ENCODE measurements around the gene HIVEP2. TPM values are rescaled to one million over a fixed set of nuclear protein-coding genes. Genes with fewer than 3 reads are reported as not detected.

The HIVEP2 gene
- total and polyA plus RNA-seq, 2 of the 4 experiments (the other 2 are of a cell fraction) = 4.3 to 11.3 TPM

GRCh38 chr6:142731611-142732010, 213.4 kb downstream of the HIVEP2 start:
- no peaks in the 10 kb centered on the region for H3K36me3 ChIP-seq (ENCODE audit: control insufficient read depth, insufficient read depth, low read length)
- WGBS, 2 experiments (ENCODE audit: extremely low coverage in 2 of 2, insufficient read length in 1 of 2) = no CpG with 5 or more reads among the region's 5 CpGs
- no peaks in the 10 kb centered on the region for H3K27me3 ChIP-seq (ENCODE audit: control insufficient read depth, insufficient read depth, low read length)
- no peak overlapping the region for H4K5ac ChIP-seq (ENCODE audit: low read depth, low read length)
- no peak overlapping the region for H2AK5ac ChIP-seq (ENCODE audit: low read depth, low read length)
- dilution Hi-C loops (cut with HindIII; ENCODE audit: low sequenced_read_pairs, unreplicated experiment) = no loop called here
- H4K8ac ChIP-seq (ENCODE audit: low read depth in 2 of 2, low read length in 2 of 2) = no peak overlapping the region
- H3K79me1 ChIP-seq (ENCODE audit: low read depth in 1 of 2, low read length in 2 of 2) = no peaks in the 10 kb centered on the region
- H2BK15ac ChIP-seq (ENCODE audit: low read depth, low read length) = no peak overlapping the region
- H3K9me1 ChIP-seq (ENCODE audit: insufficient read depth, low read length) = no peaks in the 10 kb centered on the region
- no peaks in the 10 kb centered on the region for H4K20me1 ChIP-seq (ENCODE audit: insufficient read depth, low read length)
- in situ Hi-C loops (cut with MboI; ENCODE audit: low sequenced_read_pairs) = no loop called here
- no peak overlapping the region for H3K56ac ChIP-seq (ENCODE audit: extremely low read depth, insufficient read depth, low read length)
- no peak overlapping the region for H2BK5ac ChIP-seq (ENCODE audit: low read depth, low read length, poor library complexity, severe bottlenecking)
- H2AK9ac ChIP-seq (replicated peaks; ENCODE audit: low read depth, low read length, poor library complexity) = no peak overlapping the region
- H3K23ac ChIP-seq (ENCODE audit: low read depth, low read length) = no peak overlapping the region
- H3K4me3 ChIP-seq (ENCODE audit: insufficient read depth, low read depth, low read length) = no peak overlapping the region
- no peaks in the 10 kb centered on the region for H3K4me1 ChIP-seq (ENCODE audit: control insufficient read depth, insufficient read depth, low read length)
- no peak overlapping the region for H3K4ac ChIP-seq (ENCODE audit: low read depth, low read length)
- no peak for TF ChIP-seq CEBPB (IDR thresholded peaks at IDR 0.05; ENCODE audit: low read depth, low read length)
- no peak for TF ChIP-seq FOS (IDR thresholded peaks at IDR 0.05; ENCODE audit: low read depth, low read length)
- TF ChIP-seq CTCF (conservative IDR thresholded peaks at IDR 0.05; ENCODE audit: low read depth, low read length) = no peak
- TF ChIP-seq MAZ (IDR thresholded peaks at IDR 0.05; ENCODE audit: borderline replicate concordance, low read depth, low read length) = no peak
- no peak for TF ChIP-seq MAFK (IDR thresholded peaks at IDR 0.05; ENCODE audit: low read depth, low read length)
- ChIA-PET POLR2A (ENCODE audit: unreplicated experiment) (no interaction called here), CTCF (no interaction called here)
- no peaks in the 10 kb centered on the region for H3K9me3 ChIP-seq (ENCODE audit: control insufficient read depth, insufficient read depth, low read length)
- ATAC-seq (ENCODE audit: low read depth) (no peak), DNase-seq (no peak)
- BruUV-seq (replicated peaks) = no TSS peak
- H3K9ac ChIP-seq (ENCODE audit: low read depth, low read length) = no peak overlapping the region
- H2BK120ac ChIP-seq (ENCODE audit: low read depth, low read length) = no peak overlapping the region
- no peak overlapping the region for H3K27ac ChIP-seq (ENCODE audit: insufficient read depth, low read length)
- intact Hi-C loops (cut with micrococcal nuclease) = no loop called here
- no peak overlapping the region for H4K91ac ChIP-seq (ENCODE audit: insufficient read depth, low read depth, low read length)
- H3K14ac ChIP-seq (replicated peaks; ENCODE audit: low read depth, low read length) = no peak overlapping the region
- H2BK20ac ChIP-seq (ENCODE audit: low read depth, low read length) = no peak overlapping the region
- no peak overlapping the region for H3K18ac ChIP-seq (ENCODE audit: low read depth, low read length)
- H3K4me2 ChIP-seq (ENCODE audit: low read depth, low read length) = no peak overlapping the region
- no peak overlapping the region for H2AFZ ChIP-seq (replicated peaks; ENCODE audit: low read length, poor library complexity)
